Measurements from ENCODE around the gene ARFGAP3.

- TF ChIP-seq HMGXB4 (CRISPR knock-in tag; IDR thresholded peaks at IDR 0.05; ENCODE audit: borderline replicate concordance) (no peak), MAX (IDR thresholded peaks at IDR 0.05) (no peak), CTCF (IDR thresholded peaks at IDR 0.05) (no peak), PHF8 (IDR thresholded peaks at IDR 0.05; ENCODE audit: borderline replicate concordance, low read depth) (no peak), USF2 (IDR thresholded peaks at IDR 0.05) (no peak), POLR2A (IDR thresholded peaks at IDR 0.05; ENCODE audit: low read length) (no peak), KDM1A (IDR thresholded peaks at IDR 0.05; ENCODE audit: low read depth) (no peak), NFE2L2 (conservative IDR thresholded peaks at IDR 0.05; ENCODE audit: low read length) (no peak), JUNB (IDR thresholded peaks at IDR 0.05) (no peak), JUN (IDR thresholded peaks at IDR 0.05) (no peak), RAD21 (conservative IDR thresholded peaks at IDR 0.05 in 1 of 2, IDR thresholded peaks at IDR 0.05 in 1 of 2) (no peak)
Observed at GRCh38 chr22:42785706-42786499, 71.2 kb downstream of the ARFGAP3 start.
